GM12878 (cell line): ENCODE measurements around the gene CAV1. TPM values are rescaled to one million over a fixed set of nuclear protein-coding genes. Genes with fewer than 3 reads are reported as not detected.

ENCODE experiments used
- ATAC-seq: fragments of 200-7000 bp; cut with Tn5 transposase; 3 replicates; pipeline ENCODE4 v1.9.1; 2020; ENCODE audit warnings: mild to moderate bottlenecking, moderate library complexity
- Bru-seq: library from RNA; stranded (reverse); fragments of 400-500 nt; gene quantifications from one replicate; lab custom pipeline; 2021; lab: Mats Ljungman, UMichigan
- BruChase-seq, 2 experiments: library from RNA; stranded (reverse); fragments of 400-500 nt; gene quantifications; one replicate each; lab custom pipeline; 2021; lab: Mats Ljungman, UMichigan
- BruUV-seq: library from RNA; stranded (reverse); fragments of 400-500 nt; replicated peaks from 2 replicates; lab custom pipeline; 2021; lab: Mats Ljungman, UMichigan
- CTCF ChIA-PET: fragments of 300-600 bp; sonication (Branson Sonifier 250); formaldehyde crosslinking; extraction: SDS; loops from one replicate; lab custom pipeline; 2021; ENCODE audit warnings: inconsistent platforms; lab: Yijun Ruan, JAX
- POLR2A ChIA-PET: fragments of 350-600 bp; formaldehyde crosslinking; extraction: SDS; loops from one replicate; lab custom pipeline; 2021; ENCODE audit warnings: inconsistent platforms; lab: Charles Lee
- RAD21 ChIA-PET: fragments of 300-600 bp; sonication (Branson Sonifier 250); formaldehyde crosslinking; loops from one replicate; lab custom pipeline; 2023; ENCODE audit warnings: antibody characterized with exemption; ENCODE audit not compliant: unreplicated experiment; lab: Charles Lee
- SMC1A ChIA-PET: fragments of 300-600 bp; sonication (Branson Sonifier 250); formaldehyde crosslinking; loops from one replicate; lab custom pipeline; 2023; ENCODE audit not compliant: unreplicated experiment, uncharacterized antibody; lab: Charles Lee
- DNase-seq: peaks from one replicate; pipeline ENCODE4 v3.0.0-alpha.2; 2011; ENCODE audit warnings: low read depth, low spot score
- FAIRE-seq: peaks from 3 replicates; lab custom pipeline; 2011; peaks lifted over from hg19 to GRCh38; lab: Jason Lieb, UNC
- H2AFZ ChIP-seq: 2 replicates; pipeline ENCODE4 v1.6.0; 2011; ENCODE audit warnings: low read depth, low read length, control low read depth; ENCODE audit not compliant: control insufficient read depth
- H3K27ac ChIP-seq: 2 replicates; pipeline ENCODE4 v1.5.1; 2011; ENCODE audit warnings: control low read depth; ENCODE audit not compliant: control insufficient read depth, insufficient read depth
- H3K27me3 ChIP-seq, 2 experiments: replicated peaks in 1 of 2; 2 replicates each; pipeline versions ENCODE4 v1.6.0 to v1.6.1; 2011; ENCODE audit warnings: low read length in 1 of 2; ENCODE audit not compliant: control insufficient read depth in 2 of 2, insufficient read depth in 2 of 2
- H3K36me3 ChIP-seq, 2 experiments: 2 replicates each; pipeline ENCODE4 v1.5.1; 2011; ENCODE audit warnings: low read length in 1 of 2; ENCODE audit not compliant: control insufficient read depth in 2 of 2, insufficient read depth in 2 of 2
- H3K4me1 ChIP-seq: 2 replicates; pipeline ENCODE4 v1.6.1; 2011; ENCODE audit warnings: mild to moderate bottlenecking, low read length, moderate library complexity, mixed read lengths; ENCODE audit not compliant: control insufficient read depth, insufficient read depth
- H3K4me2 ChIP-seq: 2 replicates; pipeline ENCODE4 v1.6.0; 2011; ENCODE audit warnings: control low read depth; ENCODE audit not compliant: control insufficient read depth, insufficient read depth
- H3K4me3 ChIP-seq: fragments of 200-600 bp; sonication (generic); 2 replicates; pipeline ENCODE4 v1.5.1; 2016
- H3K79me2 ChIP-seq: 2 replicates; pipeline ENCODE4 v1.6.0; 2011; ENCODE audit warnings: low read length; ENCODE audit not compliant: control insufficient read depth, insufficient read depth
- H3K9ac ChIP-seq: 2 replicates; pipeline ENCODE4 v1.8.0; 2011; ENCODE audit warnings: low read length, control low read depth, mixed read lengths; ENCODE audit not compliant: control insufficient read depth, insufficient read depth
- H3K9me3 ChIP-seq: replicated peaks from 3 replicates; pipeline ENCODE4 v1.5.1; 2011; ENCODE audit warnings: mild to moderate bottlenecking, low read length; ENCODE audit not compliant: control insufficient read depth, insufficient read depth
- H4K20me1 ChIP-seq: 2 replicates; pipeline ENCODE4 v1.6.0; 2011; ENCODE audit not compliant: control insufficient read depth, insufficient read depth
- NRF1 ChIP-seq: conservative IDR thresholded peaks from 2 replicates; pipeline ENCODE4 v1.6.1; 2011; ENCODE audit warnings: mild to moderate bottlenecking, low read depth, low read length, improper control_type of control experiment
- SIX5 ChIP-seq: IDR thresholded peaks from 2 replicates; pipeline ENCODE4 v1.6.1; 2011; ENCODE audit warnings: mild to moderate bottlenecking, low read depth, low read length, moderate library complexity; ENCODE audit not compliant: severe bottlenecking
- WGBS: methylation state at CpG from one replicate; pipeline ENCODE4 v1.1.6; 2016; ENCODE audit warnings: low lambda C conversion rate; ENCODE audit not compliant: insufficient replicate concordance, insufficient coverage; ENCODE audit errors: missing lambda C conversion rate; 5-methylcytosine and 5-hydroxymethylcytosine counted together
- in situ Hi-C: fragments of 300-500 bp; cut with MboI; formaldehyde crosslinking; loops from 9 replicates; pipeline ENCODE4 v1.14.3; 2018; ENCODE audit warnings: mixed read lengths
- intact Hi-C: fragments of 100-400 bp; cut with micrococcal nuclease; formaldehyde crosslinking; loops from one replicate; pipeline ENCODE4 v1.14.2; 2022; ENCODE audit not compliant: unreplicated experiment
- long read RNA-seq, 2 experiments: library from polyadenylated mRNA; unstranded; transcript quantifications; one replicate each; pipeline ENCODE4 v2.0.0, GENCODE V29; 2019 to 2020
- polyA minus RNA-seq, 3 experiments: library from RNA; depleted of rRNA, polyadenylated mRNA; stranded (reverse); fragments of >200 nt; gene quantifications; 2 replicates each; pipeline ENCODE4 v1.2.3, GENCODE V29; 2011
- polyA plus RNA-seq, 11 experiments: library from polyadenylated mRNA; depleted of rRNA in 4 of 11; unstranded in 6 of 11; stranded (reverse) in 5 of 11; fragments of >200 nt; fragmentation: Nextera tagmentation in 4 of 11; fragmentation: Illumina TruSeq in 1 of 11; extraction: Ambion mirVana in 4 of 11; extraction: Trizol in 1 of 11; gene quantifications; 1 replicate in 1 of 11; 2 replicates in 10 of 11; pipeline versions ENCODE4 v1.2.1 to v1.2.3, GENCODE V29; 2011 to 2016; ENCODE audit warnings: inconsistent platforms in 2 of 11, missing spikeins in 2 of 11, low read depth in 1 of 11
- total RNA-seq, 4 experiments: library from RNA; depleted of rRNA in 3 of 4; stranded (reverse); fragments of >200 nt in 3 of 4; fragmentation: Illumina TruSeq in 1 of 4; extraction: Trizol in 1 of 4; gene quantifications; 2 replicates each; pipeline versions ENCODE4 v1.2.1 to v1.2.3, GENCODE V29; 2013 to 2021

The CAV1 gene
- 2.3 and 2.4 TPM in 2 replicates for total RNA-seq (2013; cell fraction: nucleolus; rRNA removed)
- total RNA-seq (2014; rRNA removed) = 0.45 and 0.54 TPM in 2 replicates
- total RNA-seq (2014; rRNA removed; fragmentation: Illumina TruSeq; extraction: Trizol) = 0.55 and 0.63 TPM in 2 replicates
- 1.0 and 1.7 TPM in 2 replicates for total RNA-seq (2021)
- polyA plus RNA-seq (2011; ENCODE audit: low read depth) = 6.9 TPM
- polyA plus RNA-seq (2011; rRNA removed) = 17.5 and 26.5 TPM in 2 replicates
- 26.8 and 41.9 TPM in 2 replicates for polyA plus RNA-seq (2011; cell fraction: cytosol; rRNA removed)
- polyA plus RNA-seq (2011; cell fraction: nucleus; rRNA removed) = 9.8 and 10.9 TPM in 2 replicates
- polyA plus RNA-seq (2012) = 4.2 and 11.5 TPM in 2 replicates
- 0.59 and 2.1 TPM in 2 replicates for polyA plus RNA-seq (2014; fragmentation: Illumina TruSeq; extraction: Trizol)
- 1 to 10 TPM; 2.0 to 2.3 TPM for polyA plus RNA-seq (2014; fragmentation: Nextera tagmentation; extraction: Ambion mirVana)
- 0.60 and 0.89 TPM in 2 replicates for polyA plus RNA-seq (2014; rRNA removed)
- 1 to 10 TPM; 3.3 to 3.5 TPM for polyA plus RNA-seq (2016; fragmentation: Nextera tagmentation; extraction: Ambion mirVana)
- 30.3 and 44.9 TPM in 2 replicates for polyA minus RNA-seq (2011; rRNA and poly(A)+ RNA removed)
- polyA minus RNA-seq (2011; cell fraction: cytosol; rRNA and poly(A)+ RNA removed) = 4.9 and 8.1 TPM in 2 replicates
- 8.3 and 12.1 TPM in 2 replicates for polyA minus RNA-seq (2011; cell fraction: nucleus; rRNA and poly(A)+ RNA removed)
- percentile 43 among the genes with signal in this experiment for Bru-seq, nascent RNA
- BruChase-seq, experiment 1, labeled RNA remaining after a 6-hour chase = percentile 44 among the genes with signal in this experiment
- percentile 40 among the genes with signal in this experiment for BruChase-seq, experiment 2, labeled RNA remaining after a 2-hour chase
- long read RNA-seq, experiment 1, transcript CAV1-202 (2 exons, 2,628 nt) = major isoform, 11 of 18 reads
- long read RNA-seq, experiment 1, transcript CAV1-206 (3 exons, 1,653 nt) = minor isoform, 6 of 18 reads
- long read RNA-seq, experiment 1, partial matches to known transcripts = 0 of 18 reads
- long read RNA-seq, experiment 1, other reads (novel, unspliced or antisense) = 0 of 18 reads
- long read RNA-seq, experiment 2, transcript CAV1-203 (3 exons, 845 nt) = minor isoform, 6 of 66 reads
- long read RNA-seq, experiment 2, transcript CAV1-206 (3 exons, 1,653 nt) = minor isoform, 22 of 66 reads
- long read RNA-seq, experiment 2, transcript CAV1-202 (2 exons, 2,628 nt) = major isoform, 28 of 66 reads
- long read RNA-seq, experiment 2, partial matches to known transcripts = 0 of 66 reads
- long read RNA-seq, experiment 2, other reads (novel, unspliced or antisense) = 10 of 66 reads

GRCh38 chr7:116524609-116525297 lies at the start of gene CAV1:
Gene CAV1 (plus strand): TSS chr7:116525036. CDS start chr7:116525063, 27 bp downstream.
- Histone ChIP-seq H3K4me1 (peaks cover 18% of the 10 kb centered on the region), H3K79me2 (no peaks in the 10 kb centered on the region), H2AFZ (peak within 1 kb of the TSS; percentile 87), H3K4me2 (peak within 1 kb of the TSS; percentile 95), H4K20me1 (no peaks in the 10 kb centered on the region), H3K9ac (peak within 1 kb of the TSS; percentile 44; the same call in 1 of the 2 replicates), H3K9me3 (no peaks in the 10 kb centered on the region), H3K27me3 (0 out of 4 replicates have a peak, but pooled peaks cover 0 to 3% of the 10 kb centered on the region in 2 experiments), H3K4me3 (peak within 1 kb of the TSS; percentile 69), H3K27ac (no peak within 1 kb of the TSS), H3K36me3 (no peaks in the 10 kb centered on the region)
- CTCF ChIA-PET = interaction anchor here (0.9 to 3.1 kb wide), 9 partner anchors 8 to 266 kb away, joined by 3 to 29 read pairs (median 10); no protein-coding TSS in a partner anchor
- TF ChIP-seq NRF1 (no peak), SIX5 (no peak)
- ATAC-seq (peak; percentile 36), DNase-seq (no peak), FAIRE-seq (no peak)
- WGBS = 1% methylated on average over 31 of the region's 42 CpGs
- SMC1A ChIA-PET = interaction anchor here (0.7 to 2.7 kb wide), 4 partner anchors 23 to 266 kb away, joined by 3 to 16 read pairs (median 4); no protein-coding TSS in a partner anchor
- in situ Hi-C loops = no loop called here
- RAD21 ChIA-PET = interaction anchor here (1.0 to 3.1 kb wide), 4 partner anchors 52 to 265 kb away, joined by 3 to 20 read pairs (median 8); no protein-coding TSS in a partner anchor
- intact Hi-C loops = loop anchor here (5.0 kb wide), 1 partner anchor 352 kb away; no protein-coding TSS in a partner anchor
- no TSS peak for BruUV-seq
- POLR2A ChIA-PET = no interaction called here
